Vagina (tissue), 2 donors: ENCODE data around the gene EEF2K. TPM values are rescaled to one million over a fixed set of nuclear protein-coding genes. Genes with fewer than 3 reads are reported as not detected.

ENCODE experiments used
- DNase-seq, 2 donors: peaks; one replicate each; pipeline ENCODE4 v3.0.0-alpha.2; 2017; ENCODE audit errors: extremely low spot score in 2 of 2
- H3K27ac ChIP-seq: fragments of 200-600 bp; sonication (generic); one replicate; pipeline ENCODE4 v1.5.1; 2019
- H3K27me3 ChIP-seq: fragments of 200-600 bp; sonication (generic); one replicate; pipeline ENCODE4 v1.5.1; 2019
- H3K36me3 ChIP-seq, 2 donors: fragments of 200-600 bp; sonication (generic); one replicate each; pipeline ENCODE4 v1.5.1; 2017 to 2019
- H3K4me1 ChIP-seq: fragments of 200-600 bp; sonication (generic); one replicate; pipeline ENCODE4 v1.5.1; 2019
- H3K4me3 ChIP-seq, 2 donors: fragments of 200-600 bp; sonication (generic); 1 replicate in 1 of 2; 2 replicates in 1 of 2; pipeline ENCODE4 v1.5.1; 2016 to 2019
- H3K9me3 ChIP-seq: fragments of 200-600 bp; sonication (generic); one replicate; pipeline ENCODE4 v1.5.1; 2019
- CTCF ChIP-seq, 3 experiments: fragments of 450-650 bp in 2 of 3; fragments of 200-600 bp in 1 of 3; sonication (generic) in 1 of 3; IDR thresholded peaks; one replicate each; pipeline ENCODE4 v1.5.1; 2017 to 2019; ENCODE audit warnings: antibody characterized with exemption in 3 of 3, mild to moderate bottlenecking in 2 of 3, moderate library complexity in 2 of 3
- POLR2A ChIP-seq, 2 donors: fragments of 450-650 bp; IDR thresholded peaks; one replicate each; pipeline ENCODE4 v1.6.1; 2017; ENCODE audit warnings: antibody characterized with exemption in 2 of 2, mild to moderate bottlenecking in 2 of 2, moderate library complexity in 2 of 2
- POLR2AphosphoS5 ChIP-seq, 2 donors: sonication (generic); formaldehyde crosslinking; IDR thresholded peaks; one replicate each; pipeline ENCODE4 v1.9.0; 2017; ENCODE audit warnings: antibody characterized with exemption in 2 of 2, mild to moderate bottlenecking in 2 of 2, low read depth in 1 of 2; ENCODE audit not compliant: insufficient read depth in 1 of 2
- intact Hi-C: fragments of 100-400 bp; cut with DNase I; formaldehyde crosslinking; loops from one replicate; pipeline ENCODE4 v1.15.1; 2023
- total RNA-seq: library from RNA; depleted of rRNA; stranded (reverse); fragments of >200 nt; gene quantifications from one replicate; pipeline ENCODE4 v1.2.3, GENCODE V29; 2016

The EEF2K gene
- total RNA-seq, 1 donor from 2014 or later: 50.3 TPM

GRCh38 chr16:22316411-22316811 is 110.3 kb downstream of the EEF2K start:
- intact Hi-C loops: no loop called here
- H3K36me3 ChIP-seq: peaks cover 0 to 58% of the 10 kb centered on the region in 2 donors
- H3K27ac ChIP-seq: no peak overlapping the region
- H3K4me1 ChIP-seq: peaks cover 2% of the 10 kb centered on the region
- TF ChIP-seq POLR2AphosphoS5 (IDR thresholded peaks at IDR 0.05; ENCODE audit: insufficient read depth in 1 of 2, low read depth in 1 of 2) (no peak), POLR2A (IDR thresholded peaks at IDR 0.05) (no peak), CTCF (IDR thresholded peaks at IDR 0.05) (no peak)
- peak in 1 of 2 donors; percentile 74 for DNase-seq
- H3K9me3 ChIP-seq: no peaks in the 10 kb centered on the region
- no peaks in the 10 kb centered on the region for H3K27me3 ChIP-seq
- no peak overlapping the region for H3K4me3 ChIP-seq

- intact Hi-C loops: no loop called here
- Histone ChIP-seq H3K4me1 (peaks cover 6% of the 10 kb centered on the region), H3K9me3 (no peaks in the 10 kb centered on the region), H3K27me3 (no peaks in the 10 kb centered on the region), H3K27ac (no peak overlapping the region), H3K36me3 (peaks cover 0 to 59% of the 10 kb centered on the region in 2 donors), H3K4me3 (no peak overlapping the region)
- no peak for TF ChIP-seq POLR2A (IDR thresholded peaks at IDR 0.05)
- TF ChIP-seq POLR2AphosphoS5 (IDR thresholded peaks at IDR 0.05; ENCODE audit: insufficient read depth in 1 of 2, low read depth in 1 of 2): no peak
- no peak for TF ChIP-seq CTCF (IDR thresholded peaks at IDR 0.05)
- DNase-seq: peak in 1 of 2 donors; percentile 67
Observed at GRCh38 chr16:22317001-22317530, 111.0 kb downstream of the EEF2K start.

- H3K4me1 ChIP-seq: peaks cover 6% of the 10 kb centered on the region
- H3K27me3 ChIP-seq: no peaks in the 10 kb centered on the region
- DNase-seq: peak in 1 of 2 donors; percentile 55
- H3K27ac ChIP-seq: no peak overlapping the region
- intact Hi-C loops: no loop called here
- H3K36me3 ChIP-seq: peaks cover 0 to 53% of the 10 kb centered on the region in 2 donors
- TF ChIP-seq CTCF (IDR thresholded peaks at IDR 0.05): no peak
- TF ChIP-seq POLR2A (IDR thresholded peaks at IDR 0.05): no peak
- TF ChIP-seq POLR2AphosphoS5 (IDR thresholded peaks at IDR 0.05; ENCODE audit: insufficient read depth in 1 of 2, low read depth in 1 of 2): no peak
- H3K4me3 ChIP-seq: no peak overlapping the region
- no peaks in the 10 kb centered on the region for H3K9me3 ChIP-seq
Observed at GRCh38 chr16:22317625-22318024, 111.5 kb downstream of the EEF2K start.

GRCh38 chr16:22318690-22319358 is 112.7 kb downstream of the EEF2K start:
- Histone ChIP-seq H3K4me1 (peaks cover 6% of the 10 kb centered on the region), H3K9me3 (no peaks in the 10 kb centered on the region), H3K27ac (no peak overlapping the region), H3K36me3 (peaks cover 0 to 53% of the 10 kb centered on the region in 2 donors), H3K27me3 (no peaks in the 10 kb centered on the region), H3K4me3 (no peak overlapping the region)
- TF ChIP-seq CTCF (IDR thresholded peaks at IDR 0.05) (peak in 1 of 3 experiments; percentile 20), POLR2AphosphoS5 (IDR thresholded peaks at IDR 0.05; ENCODE audit: insufficient read depth in 1 of 2, low read depth in 1 of 2) (no peak)
- DNase-seq: peak in 1 of 2 donors; percentile 64
- intact Hi-C loops: no loop called here
